Duodenal mucosa (tissue), 2 donors: ENCODE data around the gene DENND6B.
"Not testable (repeated sequence)": the region's sequence is repeated elsewhere in the genome, so short reads cannot be mapped to it uniquely, and the experiment has no call there.

ENCODE experiments used
- H3K27ac ChIP-seq: one replicate; pipeline ENCODE4 v1.7.0; 2013; ENCODE audit warnings: low read depth, low read length
- H3K27me3 ChIP-seq, 2 donors: one replicate each; pipeline ENCODE4 v1.7.0; 2013; ENCODE audit warnings: low read length in 2 of 2, control low read depth in 1 of 2; ENCODE audit not compliant: insufficient read depth in 2 of 2, control insufficient read depth in 1 of 2
- H3K36me3 ChIP-seq, 2 donors: one replicate each; pipeline ENCODE4 v1.7.0; 2013; ENCODE audit warnings: low read length in 2 of 2, control low read depth in 1 of 2; ENCODE audit not compliant: insufficient read depth in 2 of 2, control insufficient read depth in 1 of 2
- H3K4me1 ChIP-seq, 2 donors: one replicate each; pipeline ENCODE4 v1.7.0; 2013; ENCODE audit warnings: low read length in 2 of 2, control low read depth in 1 of 2; ENCODE audit not compliant: insufficient read depth in 2 of 2, control insufficient read depth in 1 of 2
- H3K4me3 ChIP-seq, 2 donors: one replicate each; pipeline ENCODE4 v1.7.0; 2013; ENCODE audit warnings: low read length in 2 of 2, low read depth in 1 of 2
- H3K9ac ChIP-seq, 2 donors: one replicate each; pipeline ENCODE4 v1.7.0; 2013; ENCODE audit warnings: low read length in 2 of 2, low read depth in 1 of 2
- H3K9me3 ChIP-seq, 2 donors: one replicate each; pipeline ENCODE4 v1.7.0; 2013; ENCODE audit warnings: low read length in 2 of 2, control low read depth in 1 of 2; ENCODE audit not compliant: control insufficient read depth in 1 of 2

DENND6B gene

GRCh38 chr22:50323900-50324299, 2.9 kb downstream of the DENND6B start:
- H3K9me3 ChIP-seq, result no peaks in the 10 kb centered on the region
- no peaks in the 10 kb centered on the region for H3K27me3 ChIP-seq
- H3K9ac ChIP-seq, result no peak overlapping the region
- H3K36me3 ChIP-seq, result no peaks in the 10 kb centered on the region
- no peak overlapping the region for H3K4me3 ChIP-seq
- H3K4me1 ChIP-seq, result peaks cover 0 to 13% of the 10 kb centered on the region in 2 donors
- no peak overlapping the region for H3K27ac ChIP-seq

- H3K27me3 ChIP-seq, H3K36me3 ChIP-seq, H3K9ac ChIP-seq, H3K4me3 ChIP-seq, H3K9me3 ChIP-seq, H3K27ac ChIP-seq, H3K4me1 ChIP-seq: not testable (repeated sequence)
These were observed 4.3 kb downstream of the DENND6B start for GRCh38 chr22:50322382-50323104.

GRCh38 chr22:50320671-50321325, 6.0 kb downstream of the DENND6B start:
- Histone ChIP-seq H3K9me3 (no peaks in the 10 kb centered on the region), H3K27ac (no peak overlapping the region), H3K9ac (no peak overlapping the region), H3K36me3 (no peaks in the 10 kb centered on the region), H3K4me3 (no peak overlapping the region), H3K4me1 (peaks cover 0 to 5% of the 10 kb centered on the region in 2 donors), H3K27me3 (peaks cover 0 to 2% of the 10 kb centered on the region in 2 donors)

GRCh38 chr22:50320116-50320515, 6.7 kb downstream of the DENND6B start:
- Histone ChIP-seq H3K4me3 (no peak overlapping the region), H3K36me3 (no peaks in the 10 kb centered on the region), H3K27me3 (peaks cover 0 to 4% of the 10 kb centered on the region in 2 donors), H3K9ac (no peak overlapping the region), H3K4me1 (peaks cover under 1 to 11% of the 10 kb centered on the region in 2 donors), H3K9me3 (no peaks in the 10 kb centered on the region), H3K27ac (no peak overlapping the region)

GRCh38 chr22:50319503-50319951, 7.3 kb downstream of the DENND6B start:
- Histone ChIP-seq H3K27ac (no peak overlapping the region), H3K9ac (no peak overlapping the region), H3K9me3 (no peaks in the 10 kb centered on the region), H3K4me1 (peaks cover 6 to 16% of the 10 kb centered on the region in 2 donors), H3K27me3 (peaks cover 0 to 4% of the 10 kb centered on the region in 2 donors), H3K36me3 (no peaks in the 10 kb centered on the region), H3K4me3 (no peak overlapping the region)

GRCh38 chr22:50318698-50319411, 8.0 kb downstream of the DENND6B start:
- H3K9me3 ChIP-seq, result no peaks in the 10 kb centered on the region
- H3K27me3 ChIP-seq, result peaks cover 0 to 4% of the 10 kb centered on the region in 2 donors
- H3K36me3 ChIP-seq, result no peaks in the 10 kb centered on the region
- peaks cover 13 to 22% of the 10 kb centered on the region in 2 donors for H3K4me1 ChIP-seq
- no peak overlapping the region for H3K9ac ChIP-seq
- no peak overlapping the region for H3K4me3 ChIP-seq
- no peak overlapping the region for H3K27ac ChIP-seq

- no peak overlapping the region for H3K27ac ChIP-seq
- no peak overlapping the region for H3K4me3 ChIP-seq
- no peaks in the 10 kb centered on the region for H3K9me3 ChIP-seq
- H3K4me1 ChIP-seq, result peaks cover 15 to 26% of the 10 kb centered on the region in 2 donors
- peaks cover 0 to 4% of the 10 kb centered on the region in 2 donors for H3K27me3 ChIP-seq
- no peaks in the 10 kb centered on the region for H3K36me3 ChIP-seq
- no peak overlapping the region for H3K9ac ChIP-seq
These were observed 8.5 kb downstream of the DENND6B start for GRCh38 chr22:50318356-50318697.

- H3K27ac ChIP-seq, result no peak overlapping the region
- no peaks in the 10 kb centered on the region for H3K36me3 ChIP-seq
- no peaks in the 10 kb centered on the region for H3K9me3 ChIP-seq
- no peak overlapping the region for H3K4me3 ChIP-seq
- H3K4me1 ChIP-seq, result peaks cover 15 to 26% of the 10 kb centered on the region in 2 donors
- peaks cover 0 to 4% of the 10 kb centered on the region in 2 donors for H3K27me3 ChIP-seq
- no peak overlapping the region for H3K9ac ChIP-seq
These were observed 9.1 kb downstream of the DENND6B start for GRCh38 chr22:50317674-50318073.

- Histone ChIP-seq H3K4me1 (peaks cover 15 to 26% of the 10 kb centered on the region in 2 donors), H3K36me3 (no peaks in the 10 kb centered on the region), H3K9ac (no peak overlapping the region), H3K27me3 (peaks cover 0 to 4% of the 10 kb centered on the region in 2 donors), H3K9me3 (no peaks in the 10 kb centered on the region), H3K4me3 (no peak overlapping the region), H3K27ac (no peak overlapping the region)
These were observed 9.6 kb downstream of the DENND6B start for GRCh38 chr22:50317178-50317577.
